DMS79 treated with DMSO at 0.1 percent for 48 hours (cell line): Measurements from ENCODE around the gene ATOH8.

Source experiments
- DNase-seq: peaks from one replicate; lab custom pipeline; 2025; lab: John Stamatoyannopoulos, UW

ATOH8 gene

DNA sequence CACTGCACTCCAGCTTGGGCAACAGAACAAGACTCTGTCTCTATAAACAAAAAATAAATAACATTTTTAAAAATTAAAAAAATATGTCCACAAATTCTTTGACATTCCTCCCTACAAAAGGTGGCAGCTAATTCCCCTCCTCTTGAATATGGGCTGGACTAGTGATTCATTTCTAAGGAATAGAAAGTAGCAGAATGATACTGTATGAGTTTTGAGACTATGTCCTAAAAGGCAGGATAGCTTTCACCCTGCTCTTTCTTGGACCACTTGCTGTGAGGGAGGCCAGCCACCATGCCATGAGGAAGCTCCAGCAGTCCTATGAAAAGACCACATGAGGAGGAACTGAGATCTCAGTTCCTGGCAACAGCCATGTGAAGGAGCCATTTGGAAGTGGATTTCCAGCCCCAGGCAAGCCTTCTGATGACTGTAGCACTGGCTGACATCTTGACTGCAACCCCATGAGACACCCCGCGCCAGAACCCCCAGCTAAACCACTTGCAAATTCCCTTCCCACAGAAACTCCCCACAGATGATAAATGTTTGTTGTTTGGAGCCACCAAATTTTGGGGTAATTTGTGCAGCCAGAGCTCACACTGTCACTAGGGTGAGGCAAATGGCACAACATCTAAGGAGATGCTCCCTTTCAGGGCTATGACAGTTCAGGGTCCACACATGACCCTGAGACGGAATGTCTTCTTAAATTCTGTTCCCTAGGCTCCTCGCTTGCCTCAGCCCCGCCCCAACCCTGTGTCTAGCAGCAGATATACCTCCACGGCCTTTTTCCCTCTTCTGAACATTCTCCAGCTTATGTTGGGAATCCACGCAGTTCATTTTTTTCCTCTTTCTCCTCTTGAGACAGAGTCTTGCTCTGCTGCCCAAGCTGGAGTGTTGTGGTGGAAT lies 17.1 kb upstream of the ATOH8 start:
- DNase-seq, result no peak

DNA sequence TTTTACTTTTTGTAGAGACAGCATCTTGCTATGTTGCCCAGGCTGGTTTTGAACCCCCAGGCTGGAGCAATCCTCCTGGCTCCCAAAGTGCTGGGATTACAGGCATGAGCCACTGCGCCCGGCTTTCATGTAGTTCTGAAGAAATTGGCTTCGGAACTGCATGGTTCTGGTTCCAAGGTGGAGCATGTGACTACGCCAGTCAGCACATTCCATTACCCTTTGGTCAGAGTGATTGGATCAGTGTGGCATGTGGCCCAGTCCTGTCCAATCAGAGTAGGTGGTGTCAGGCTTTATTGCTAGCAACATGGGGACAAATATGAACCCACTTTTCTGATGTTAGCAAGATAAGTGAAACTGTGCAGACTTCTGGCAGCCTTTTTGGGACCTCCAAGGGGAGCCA lies 16.3 kb upstream of the ATOH8 start:
- DNase-seq, result no peak

DNA sequence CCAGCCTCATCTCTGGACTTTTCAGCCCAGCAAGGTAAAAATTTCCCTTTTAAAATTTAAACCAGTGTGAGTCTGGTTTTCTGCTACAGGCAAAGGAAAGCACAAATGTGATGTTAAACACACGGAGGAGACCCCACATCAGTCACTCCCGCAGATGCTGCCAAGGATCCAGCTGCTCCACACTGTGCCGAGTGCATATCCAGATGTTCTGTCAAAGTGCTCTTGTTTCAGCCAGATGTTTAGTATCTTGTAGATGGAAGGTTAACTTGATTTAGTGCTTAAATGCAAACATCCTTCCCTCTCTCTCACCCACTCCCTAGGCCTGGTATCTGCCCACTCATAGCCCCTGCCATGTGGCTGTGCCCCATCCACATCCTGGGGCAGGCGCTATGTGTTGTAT lies 15.8 kb upstream of the ATOH8 start:
- DNase-seq, result no peak

DNA sequence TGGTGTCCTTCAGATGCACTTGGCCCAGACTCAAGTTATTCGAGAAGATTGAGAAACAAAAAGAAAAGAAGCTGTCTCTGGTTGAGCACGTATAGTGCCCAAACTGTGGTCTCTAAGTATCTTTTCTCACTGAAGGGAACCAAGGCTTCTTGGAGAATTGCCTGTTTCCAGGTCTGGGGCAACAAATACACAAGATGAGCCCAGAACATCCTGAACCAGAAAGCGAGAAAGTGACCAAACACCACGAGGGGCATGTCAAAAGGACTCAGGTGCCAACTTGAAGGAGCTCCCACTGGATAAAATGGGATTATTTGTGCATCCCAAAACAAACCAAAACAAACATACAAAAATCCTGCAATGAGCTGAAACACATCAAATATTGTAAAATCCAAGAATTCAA lies 13.6 kb upstream of the ATOH8 start:
- no peak for DNase-seq

DNA sequence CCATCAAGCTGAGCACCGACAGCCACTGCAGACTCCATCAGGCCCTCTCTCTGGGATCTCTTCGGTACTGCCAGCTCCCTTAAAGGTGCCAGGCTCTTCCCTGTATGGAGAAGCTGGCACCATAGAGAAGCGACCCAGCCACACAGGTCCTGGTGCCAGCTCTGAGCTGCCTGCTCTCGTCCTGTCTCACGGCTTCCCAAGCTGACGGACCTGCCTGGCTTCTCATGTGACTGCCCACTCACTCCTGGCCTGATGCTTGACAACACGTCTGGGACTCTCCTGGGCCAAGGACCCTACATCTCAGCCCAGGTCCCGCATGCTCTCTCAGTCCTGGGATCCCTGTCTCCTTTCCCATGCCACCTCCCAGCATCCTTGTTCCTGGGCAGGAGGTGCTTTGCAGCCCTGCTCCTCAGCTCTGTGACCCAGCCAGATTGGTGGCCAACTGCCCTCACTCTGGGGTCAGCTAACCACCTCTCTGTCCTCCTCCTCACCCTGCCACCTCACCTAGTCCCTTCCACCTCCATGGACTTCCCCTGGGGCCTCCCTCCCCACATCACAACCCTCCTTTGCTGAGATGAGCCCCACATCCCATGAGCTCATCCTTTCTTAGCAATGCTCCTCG lies 12.5 kb upstream of the ATOH8 start:
- DNase-seq, result peak; percentile 17

DNA sequence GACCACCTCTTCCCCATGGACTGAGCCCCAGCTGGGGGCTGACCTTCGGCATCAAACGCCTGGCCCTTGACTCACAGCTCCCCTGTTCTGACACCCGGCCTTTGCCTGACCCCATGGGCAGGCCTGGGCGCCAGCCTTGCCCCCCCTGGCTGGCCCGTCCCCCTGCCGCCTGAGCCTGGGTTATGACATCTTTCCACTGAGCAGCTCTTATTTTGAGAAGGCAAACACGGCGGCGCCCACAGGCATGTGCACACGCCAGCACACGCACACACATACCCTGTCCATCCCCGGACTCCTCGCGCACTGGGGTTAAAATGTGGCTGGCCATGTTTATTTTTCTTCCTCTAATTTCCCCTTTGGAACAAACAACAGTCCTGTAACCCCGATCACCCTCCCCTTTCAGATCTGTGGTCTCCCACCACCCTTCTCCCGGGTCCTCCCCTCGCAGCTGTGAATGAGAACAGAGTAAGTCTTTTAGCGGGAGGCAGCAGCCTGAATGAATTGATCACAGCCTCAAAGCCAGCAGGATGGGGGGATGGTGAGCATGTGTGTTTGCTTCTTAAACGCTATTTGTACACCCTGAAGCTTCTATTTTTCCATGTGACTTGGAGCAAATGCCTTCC lies 11.8 kb upstream of the ATOH8 start:
- DNase-seq, result peak; percentile 70

DNA sequence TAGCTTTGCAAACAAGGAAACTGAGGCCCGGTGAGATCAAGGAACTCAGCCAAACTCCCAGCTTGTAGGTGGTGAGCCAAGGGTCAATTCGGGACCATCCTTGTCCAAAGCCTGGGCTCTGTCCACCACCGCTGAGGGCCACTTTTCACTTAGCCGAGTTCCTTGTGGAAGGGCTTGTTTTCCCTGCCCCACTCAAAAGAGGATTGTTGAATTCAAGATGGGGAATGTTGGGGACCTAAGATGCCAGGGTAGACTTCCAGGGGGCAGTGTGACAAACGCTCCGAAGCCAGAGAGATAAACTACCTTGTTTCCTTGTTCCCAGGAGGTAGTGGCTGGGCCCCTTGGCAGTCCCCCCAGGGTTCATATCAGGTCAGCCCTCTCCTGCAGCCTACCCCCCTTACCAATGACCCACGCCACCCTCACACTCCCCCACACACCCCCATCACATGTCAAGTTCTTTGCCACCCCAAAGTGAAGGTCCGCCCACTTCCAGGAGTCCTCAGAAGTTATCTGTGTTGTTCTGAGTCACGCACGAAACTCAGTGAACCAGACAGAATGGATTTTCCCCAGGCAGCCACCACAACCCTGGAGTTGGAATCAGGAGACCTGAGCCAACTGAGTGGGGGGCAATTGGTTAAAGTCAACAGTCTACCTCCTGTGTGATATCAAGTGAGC lies 10.3 kb upstream of the ATOH8 start:
- no peak for DNase-seq

DNA sequence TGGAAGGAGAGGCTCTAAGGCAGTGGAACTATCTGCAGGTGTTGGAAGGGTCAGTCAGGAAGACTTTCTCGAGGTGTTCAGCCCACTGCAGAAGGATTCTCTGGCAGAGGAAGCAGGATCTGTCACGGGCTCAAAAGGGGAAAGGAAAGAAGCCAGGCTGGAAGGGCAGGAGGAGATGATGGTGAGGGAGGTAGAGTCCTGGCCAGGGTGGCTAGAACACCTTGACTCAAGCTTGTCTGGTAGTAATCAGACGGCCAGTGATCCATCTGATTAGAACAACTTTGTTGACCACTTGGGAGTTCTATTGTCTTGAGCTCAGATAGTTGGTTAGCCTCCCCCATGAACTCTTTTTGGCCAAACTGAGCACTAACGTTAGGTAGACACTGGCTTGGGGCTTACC lies 9.7 kb upstream of the ATOH8 start:
- DNase-seq, result no peak

DNA sequence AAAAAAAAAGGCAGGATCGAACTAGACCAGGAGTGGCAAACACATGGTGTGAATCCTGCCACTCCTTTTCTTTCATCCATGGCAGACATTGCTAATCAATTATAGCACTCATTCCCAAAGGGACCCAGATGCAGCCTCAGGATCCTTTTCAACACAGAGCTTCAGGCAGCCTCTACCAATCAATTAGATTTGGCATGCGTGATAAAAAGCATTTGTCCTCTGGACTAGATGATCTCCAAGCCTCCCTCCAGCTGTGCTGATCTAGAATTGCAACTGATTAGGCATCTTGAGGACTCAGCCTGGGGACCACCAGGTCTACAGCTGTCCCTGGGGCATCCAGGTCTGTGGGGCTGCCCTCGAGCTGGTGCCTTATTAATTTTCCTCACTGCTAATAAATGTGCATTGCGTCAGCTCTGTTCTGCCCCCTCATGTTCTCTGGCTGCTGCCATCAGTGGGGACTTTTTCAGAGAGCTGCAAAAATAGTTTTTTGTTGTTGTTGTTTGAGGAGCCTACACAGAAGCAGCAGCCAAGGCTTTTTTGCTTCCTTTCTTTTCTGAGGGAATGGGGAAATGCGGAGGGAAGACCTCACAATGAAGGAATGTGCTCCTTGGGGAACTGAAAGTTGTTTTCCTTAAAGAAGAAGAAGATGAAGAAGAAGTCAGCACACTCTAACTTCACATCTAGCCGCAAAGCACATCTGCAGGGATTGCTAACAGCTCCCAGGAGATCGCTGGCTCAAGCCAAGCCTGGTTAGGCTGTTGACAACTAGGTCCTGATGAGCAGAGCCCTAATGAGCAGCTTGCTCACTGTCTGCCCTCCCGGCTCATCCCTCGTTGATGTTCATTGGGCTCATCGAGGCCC lies 8.8 kb upstream of the ATOH8 start:
- peak; percentile 13 for DNase-seq

DNA sequence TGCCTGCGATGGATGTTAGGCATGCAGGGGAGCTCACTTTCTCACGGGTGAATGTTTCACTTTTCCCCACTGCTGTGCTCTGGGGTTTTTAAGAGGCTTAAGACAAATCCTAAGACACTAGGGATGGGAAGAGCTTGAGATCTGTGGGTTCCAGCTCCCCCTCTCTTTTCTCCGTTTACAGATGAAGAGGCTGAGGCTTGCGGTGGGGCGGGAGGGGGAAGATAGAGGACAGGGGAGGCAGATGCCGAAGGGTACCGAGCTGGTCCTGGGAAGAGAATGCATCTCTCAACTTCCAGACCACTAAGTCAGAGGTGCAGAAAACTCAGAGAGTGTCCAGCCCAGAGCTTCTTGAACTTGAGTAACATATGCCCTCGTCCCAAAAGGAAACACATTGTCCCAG lies 8.2 kb upstream of the ATOH8 start:
- no peak for DNase-seq

DNA sequence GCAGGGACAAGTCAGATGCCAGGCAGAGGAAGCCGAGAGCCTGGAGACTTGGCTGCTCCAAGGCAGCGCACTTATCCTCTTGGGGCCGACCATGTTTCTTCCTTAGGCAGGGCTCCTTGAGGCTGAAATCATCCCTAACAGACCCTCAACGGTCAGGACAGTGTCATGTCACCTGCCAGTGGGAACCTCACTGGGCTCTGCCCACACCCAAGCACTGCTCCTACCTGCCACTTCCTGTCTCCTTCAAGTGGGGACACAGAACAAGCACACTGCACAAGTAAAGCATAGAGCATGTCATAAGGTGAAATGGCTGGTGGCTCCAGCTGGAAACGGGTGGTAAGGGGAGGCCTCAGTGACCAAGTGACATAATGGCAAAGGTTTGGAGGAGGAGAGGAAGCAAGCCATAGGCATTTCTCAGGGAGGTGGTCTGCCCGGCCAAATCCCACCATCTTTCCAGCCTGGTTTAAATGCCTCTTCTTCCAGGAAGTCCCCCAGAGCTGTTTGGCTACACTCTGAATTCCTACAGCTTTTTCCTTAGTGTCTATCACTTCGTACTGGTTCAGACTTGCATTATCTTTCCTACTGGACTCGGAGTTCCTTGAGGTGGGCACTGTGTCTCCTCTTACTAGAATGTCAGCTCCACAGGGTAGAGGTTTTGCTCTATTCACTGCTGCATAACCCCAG lies 7.3 kb upstream of the ATOH8 start:
- peak; percentile 6 for DNase-seq

DNA sequence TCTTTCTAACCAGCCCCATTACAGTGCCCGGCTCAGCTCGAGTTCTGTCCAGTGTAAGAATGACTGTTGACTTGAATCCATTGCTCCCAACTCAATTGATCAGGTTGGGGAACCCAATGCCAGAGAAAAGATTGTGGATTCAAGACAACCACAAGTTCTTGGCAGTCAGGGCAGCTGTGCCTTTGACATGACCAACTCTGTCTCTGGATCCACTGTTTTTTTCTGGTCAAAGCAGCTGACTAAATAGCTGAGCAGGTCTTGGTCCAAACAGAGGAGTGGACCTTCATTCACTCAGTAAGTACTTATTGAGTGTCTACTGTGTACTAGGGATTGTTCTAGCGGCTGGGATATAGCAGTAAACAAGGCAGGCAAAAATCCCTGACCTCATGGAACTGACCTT lies 6.3 kb upstream of the ATOH8 start:
- DNase-seq, result no peak

DNA sequence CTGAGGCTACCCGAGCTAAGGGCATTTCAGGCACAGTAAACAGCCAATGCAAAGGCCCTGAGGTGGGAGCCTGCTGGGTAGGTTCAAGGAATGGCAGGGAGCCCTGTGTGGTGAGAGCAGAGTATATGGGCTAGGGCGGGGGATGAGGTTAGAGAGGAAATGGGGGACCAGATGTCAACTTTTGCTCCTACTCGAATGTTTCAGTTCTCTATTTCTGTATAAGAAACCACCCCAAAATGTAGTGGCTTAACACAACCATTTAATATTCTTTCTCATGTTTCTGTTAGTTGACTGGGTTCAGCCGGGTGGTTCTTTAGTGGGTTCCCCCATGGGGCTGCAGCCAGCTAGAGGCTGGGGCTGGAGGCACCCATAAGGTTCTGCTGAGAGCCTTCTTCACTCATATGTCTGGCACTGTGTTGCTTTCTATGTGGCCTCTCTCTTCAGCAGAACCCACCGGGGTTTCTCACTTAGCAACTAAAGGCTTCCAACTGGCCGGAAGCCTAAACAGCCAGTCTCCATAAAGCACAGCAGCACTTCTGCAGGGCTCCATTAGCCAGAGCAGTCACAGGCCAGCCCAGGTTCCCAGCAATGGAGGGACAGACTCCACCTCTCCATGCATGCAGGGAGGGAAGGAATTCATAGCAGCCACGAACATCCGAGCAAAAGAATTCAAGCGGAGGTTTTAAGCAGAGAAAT lies 5.6 kb upstream of the ATOH8 start:
- no peak for DNase-seq

DNA sequence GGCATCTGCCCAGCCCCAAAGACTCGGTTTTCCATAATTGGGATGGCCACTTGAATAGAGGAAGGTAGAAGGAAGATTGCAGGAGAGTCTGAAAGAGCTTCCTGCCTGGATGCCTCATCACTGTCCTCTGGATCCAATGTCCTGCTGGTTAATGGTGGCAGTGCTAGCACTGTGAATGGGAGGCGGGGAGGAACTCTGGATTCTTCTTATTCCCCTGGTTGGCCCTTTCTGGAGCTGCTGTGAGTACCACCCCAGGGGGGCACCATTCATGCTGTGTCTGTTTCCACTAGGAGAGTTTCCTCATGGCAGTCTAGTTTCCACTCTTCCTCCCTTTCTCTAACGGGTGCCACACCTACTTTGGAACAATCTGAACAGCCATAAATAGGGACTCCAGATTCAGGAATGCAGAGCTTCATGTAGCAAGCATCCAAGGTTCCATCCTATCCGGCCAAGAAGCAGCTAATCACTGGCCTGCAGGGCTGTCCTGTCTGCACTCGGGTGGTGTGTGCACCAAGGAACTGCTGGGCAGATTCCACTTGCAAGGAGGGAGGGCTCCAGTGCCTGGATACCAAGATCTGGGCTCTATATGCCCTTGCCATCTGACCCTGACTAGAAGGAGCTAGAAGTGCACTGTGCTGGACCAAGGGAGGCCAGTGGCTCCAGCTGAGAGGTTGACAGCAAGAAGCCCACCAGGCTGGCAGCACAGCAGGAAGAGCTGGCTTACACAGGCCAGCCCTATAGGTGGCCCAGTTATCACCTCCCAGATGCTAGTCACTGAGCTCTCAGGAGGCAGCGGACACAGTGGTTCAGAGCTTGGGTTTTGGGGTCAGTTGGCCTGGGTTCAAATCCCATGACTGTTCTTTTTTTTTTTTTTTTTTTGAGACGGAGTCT lies 4.6 kb upstream of the ATOH8 start:
- DNase-seq, result no peak

DNA sequence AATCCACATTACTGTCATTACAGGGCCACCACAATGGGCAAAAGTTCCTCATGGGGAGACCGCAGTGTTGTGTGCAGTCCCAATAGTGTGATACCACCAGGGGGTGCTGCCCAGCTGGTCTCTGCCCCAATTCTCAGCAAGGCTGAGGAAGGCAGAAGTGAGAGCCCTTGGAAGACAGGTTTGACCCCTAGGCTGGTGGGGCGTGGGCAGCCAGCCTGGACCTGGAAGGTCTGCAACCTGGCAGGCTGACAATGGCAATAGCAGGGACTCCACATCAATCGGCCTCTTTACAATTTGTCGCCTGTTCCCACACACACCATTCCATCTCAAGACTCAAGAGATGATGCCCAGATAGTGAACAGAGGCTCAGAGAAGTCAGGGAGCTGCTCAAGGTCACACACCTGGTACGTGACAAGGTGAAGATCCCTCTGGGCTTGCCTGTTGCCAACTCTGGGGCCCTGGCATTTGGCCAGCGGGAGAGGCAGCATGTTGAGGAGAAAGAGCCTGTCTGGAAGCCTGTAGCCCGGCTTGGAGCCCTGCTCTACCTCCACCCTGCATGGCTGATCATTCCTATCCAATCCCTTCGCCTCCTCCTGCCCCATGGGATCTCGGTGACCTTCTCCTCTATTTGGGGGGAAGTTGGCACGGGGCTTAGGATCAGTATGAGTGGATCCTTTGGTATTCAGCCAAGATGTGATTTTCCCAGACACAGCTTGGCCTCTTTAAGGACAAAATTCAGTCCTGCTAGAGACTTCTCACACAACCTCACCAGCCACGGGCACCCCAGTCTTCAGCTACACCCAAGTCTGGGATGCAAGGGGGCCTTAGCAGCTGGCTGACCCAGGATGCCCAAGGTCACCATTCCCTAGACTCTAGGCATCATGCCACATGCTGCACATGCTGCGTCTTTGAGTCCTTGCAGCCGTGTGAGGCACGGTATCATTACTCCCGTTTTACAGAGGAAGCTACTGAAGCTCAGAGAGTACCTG lies 2.9 kb upstream of the ATOH8 start:
- DNase-seq, result peak; percentile 70

DNA sequence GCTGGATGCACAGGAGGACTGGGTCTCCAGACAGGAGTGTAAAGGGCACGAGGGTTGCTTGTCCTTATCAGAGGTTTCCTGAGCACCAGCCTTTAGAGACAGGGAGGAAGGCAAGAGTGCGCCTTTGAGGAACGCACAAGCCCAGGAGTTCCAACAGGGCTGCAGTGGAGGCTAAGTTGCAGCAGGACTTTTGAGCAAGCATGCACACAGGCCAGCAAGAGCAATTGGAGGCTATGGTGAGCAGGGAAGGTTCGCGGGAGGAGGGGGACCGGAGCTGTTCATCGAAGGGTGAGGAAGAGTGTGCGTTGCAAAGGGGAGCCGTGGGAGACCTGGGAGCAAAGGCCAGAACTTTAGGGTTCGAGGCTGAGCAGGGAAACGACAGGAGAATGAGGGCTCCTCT lies 2.2 kb upstream of the ATOH8 start:
- DNase-seq, result no peak

DNA sequence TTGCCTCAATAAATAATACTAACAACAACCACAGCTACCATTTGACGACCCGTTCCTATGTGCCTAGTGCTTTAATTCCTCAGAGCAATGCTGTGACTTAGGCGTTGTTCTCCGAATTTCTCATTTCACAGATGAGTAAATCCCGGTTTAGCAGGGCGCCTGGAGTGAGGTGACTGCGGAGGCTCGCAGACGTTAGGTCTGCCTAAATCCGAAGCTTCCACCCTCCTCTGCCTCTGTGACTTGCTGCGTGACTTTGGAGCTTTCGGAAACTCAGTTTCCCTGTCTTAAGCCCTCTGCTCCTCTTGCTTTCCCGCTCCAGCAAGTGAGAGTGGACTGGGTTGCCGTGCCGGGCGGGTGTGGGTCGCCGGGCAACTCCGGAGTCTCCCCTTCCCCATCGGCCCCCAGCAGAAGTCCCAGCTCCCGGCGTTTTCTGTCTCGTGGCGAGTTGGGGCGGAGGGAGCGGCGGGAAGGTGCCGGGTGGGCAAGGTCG lies 711 bp upstream of the ATOH8 start:
- DNase-seq, result no peak
